ENCODE data around the gene ANXA9.

Gene ANXA9

GRCh38 chr1:150985179-150985825 is 3.2 kb downstream of the ANXA9 start (continued):
- TF ChIP-seq ATF2 (tag by site-specific recombination; IDR thresholded peaks at IDR 0.05; ENCODE audit: low read depth) (0 out of 2 replicates have a peak, but pooled peaks have one; percentile 32), MYNN (tag by site-specific recombination; IDR thresholded peaks at IDR 0.05; ENCODE audit: borderline replicate concordance) (no peak), ZNF133 (tag by site-specific recombination; IDR thresholded peaks at IDR 0.05) (no peak), ZNF423 (tag by site-specific recombination; IDR thresholded peaks at IDR 0.05) (no peak), OSR2 (tag by site-specific recombination; IDR thresholded peaks at IDR 0.05) (no peak), HIC1 (tag by site-specific recombination; IDR thresholded peaks at IDR 0.05) (peak; percentile 44; the same call in 1 of the 2 replicates), AEBP2 (tag by site-specific recombination; IDR thresholded peaks at IDR 0.05; ENCODE audit: borderline replicate concordance) (no peak), ZNF629 (tag by site-specific recombination; IDR thresholded peaks at IDR 0.05) (peak; percentile 7; the same call in 1 of the 2 replicates), ZNF792 (tag by site-specific recombination; IDR thresholded peaks at IDR 0.05) (no peak), ZFP69B (tag by site-specific recombination; IDR thresholded peaks at IDR 0.05) (no peak), ZBTB26 (tag by site-specific recombination; optimal IDR thresholded peaks at IDR 0.05) (no peak), ZNF514 (tag by site-specific recombination; IDR thresholded peaks at IDR 0.05) (no peak)
- TF ChIP-seq, protein P1, sequence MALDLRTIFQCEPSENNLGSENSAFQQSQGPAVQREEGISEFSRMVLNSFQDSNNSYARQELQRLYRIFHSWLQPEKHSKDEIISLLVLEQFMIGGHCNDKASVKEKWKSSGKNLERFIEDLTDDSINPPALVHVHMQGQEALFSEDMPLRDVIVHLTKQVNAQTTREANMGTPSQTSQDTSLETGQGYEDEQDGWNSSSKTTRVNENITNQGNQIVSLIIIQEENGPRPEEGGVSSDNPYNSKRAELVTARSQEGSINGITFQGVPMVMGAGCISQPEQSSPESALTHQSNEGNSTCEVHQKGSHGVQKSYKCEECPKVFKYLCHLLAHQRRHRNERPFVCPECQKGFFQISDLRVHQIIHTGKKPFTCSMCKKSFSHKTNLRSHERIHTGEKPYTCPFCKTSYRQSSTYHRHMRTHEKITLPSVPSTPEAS (tag by site-specific recombination; IDR thresholded peaks at IDR 0.05) = peak; percentile 74

- Histone ChIP-seq H3K27ac (ENCODE audit: extremely low read depth, low read depth, low read length) (no peak overlapping the region), H3K4me1 (ENCODE audit: control insufficient read depth, insufficient read depth, low read length) (no peaks in the 10 kb centered on the region), H3K36me3 (ENCODE audit: control insufficient read depth in 2 of 2, insufficient read depth in 1 of 2, low read length in 2 of 2) (no peaks in the 10 kb centered on the region), H3K4me3 (ENCODE audit: low read depth, low read length) (no peak overlapping the region), H3K9me3 (ENCODE audit: control insufficient read depth, insufficient read depth, low read depth, low read length) (no peaks in the 10 kb centered on the region)
- CTCF ChIA-PET = interaction anchor here (1.1 to 2.1 kb wide), 2 partner anchors 8 to 10 kb away, joined by 5 to 7 read pairs; no protein-coding TSS in a partner anchor
- POLR2A ChIA-PET = interaction anchor here (1.1 kb wide), 1 partner anchor 14 kb away, joined by 3 read pairs; no protein-coding TSS in a partner anchor
- no peak for TF ChIP-seq GFI1B (tag by site-specific recombination; IDR thresholded peaks at IDR 0.05)
- TF ChIP-seq ZIC2 (tag by site-specific recombination; IDR thresholded peaks at IDR 0.05) = no peak
- TF ChIP-seq ZBTB17 (tag by site-specific recombination; IDR thresholded peaks at IDR 0.05) = no peak
- TF ChIP-seq, protein P2, sequence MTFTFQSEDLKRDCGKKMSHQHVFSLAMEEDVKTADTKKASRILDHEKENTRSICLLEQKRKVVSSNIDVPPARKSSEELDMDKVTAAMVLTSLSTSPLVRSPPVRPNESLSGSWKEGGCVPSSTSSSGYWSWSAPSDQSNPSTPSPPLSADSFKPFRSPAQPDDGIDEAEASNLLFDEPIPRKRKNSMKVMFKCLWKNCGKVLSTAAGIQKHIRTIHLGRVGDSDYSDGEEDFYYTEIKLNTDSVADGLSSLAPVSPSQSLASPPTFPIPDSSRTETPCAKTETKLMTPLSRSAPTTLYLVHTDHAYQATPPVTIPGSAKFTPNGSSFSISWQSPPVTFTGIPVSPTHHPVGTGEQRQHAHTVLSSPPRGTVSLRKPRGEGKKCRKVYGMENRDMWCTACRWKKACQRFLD (tag by site-specific recombination; IDR thresholded peaks at IDR 0.05) = no peak
- TF ChIP-seq, protein P3, sequence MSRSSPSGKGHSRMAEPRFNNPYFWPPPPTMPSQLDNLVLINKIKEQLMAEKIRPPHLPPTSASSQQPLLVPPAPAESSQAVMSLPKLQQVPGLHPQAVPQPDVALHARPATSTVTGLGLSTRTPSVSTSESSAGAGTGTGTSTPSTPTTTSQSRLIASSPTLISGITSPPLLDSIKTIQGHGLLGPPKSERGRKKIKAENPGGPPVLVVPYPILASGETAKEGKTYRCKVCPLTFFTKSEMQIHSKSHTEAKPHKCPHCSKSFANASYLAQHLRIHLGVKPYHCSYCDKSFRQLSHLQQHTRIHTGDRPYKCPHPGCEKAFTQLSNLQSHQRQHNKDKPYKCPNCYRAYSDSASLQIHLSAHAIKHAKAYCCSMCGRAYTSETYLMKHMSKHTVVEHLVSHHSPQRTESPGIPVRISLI (tag by site-specific recombination; IDR thresholded peaks at IDR 0.05) = no peak
- TF ChIP-seq HIC1 (tag by site-specific recombination; IDR thresholded peaks at IDR 0.05) = no peak
- TF ChIP-seq KLF10 (tag by site-specific recombination; IDR thresholded peaks at IDR 0.05) = no peak
- TF ChIP-seq ZNF692 (tag by site-specific recombination; IDR thresholded peaks at IDR 0.05) = no peak
- no peak for TF ChIP-seq ZNF600 (tag by site-specific recombination; IDR thresholded peaks at IDR 0.05)
These were observed 5.8 kb downstream of the ANXA9 start for GRCh38 chr1:150987924-150988323.
